ENCODE data around the gene PCBP4.

GRCh38 chr3:51930439-51930838 is 36.8 kb downstream of the PCBP4 start:
- TF ChIP-seq CTCF (IDR thresholded peaks at IDR 0.05) (no peak), RELA (CRISPR knock-in tag; IDR thresholded peaks at IDR 0.05; ENCODE audit: borderline replicate concordance) (no peak), MAX (CRISPR knock-in tag; IDR thresholded peaks at IDR 0.05) (no peak), USF1 (CRISPR knock-in tag; IDR thresholded peaks at IDR 0.05) (no peak), ETV6 (CRISPR knock-in tag; IDR thresholded peaks at IDR 0.05) (no peak), ZBTB43 (CRISPR knock-in tag; IDR thresholded peaks at IDR 0.05) (no peak)
